Activated T-helper 1 cell treated with anti-CD3 and anti-CD28 coated beads, Interleukin-2, amount 50 U/mL, for 16 hours (primary cell): Measurements from ENCODE around the gene ADCYAP1R1.

Experiments used
- DNase-seq, 2 donors: peaks; one replicate each; pipeline ENCODE4 v3.0.0-alpha.2; 2020; ENCODE audit warnings: low read depth in 1 of 2, low spot score in 1 of 2

Gene ADCYAP1R1

GRCh38 chr7:31051598-31052486 is at the start of gene ADCYAP1R1:
Gene ADCYAP1R1 (plus strand): TSS chr7:31052308. CDS start chr7:31063265, 10,957 bp downstream.
- DNase-seq, result no peak

GRCh38 chr7:31003097-31003496 is 49.0 kb upstream of the ADCYAP1R1 start:
- no peak for DNase-seq

GRCh38 chr7:31003721-31004120 is 48.4 kb upstream of the ADCYAP1R1 start:
- no peak for DNase-seq

GRCh38 chr7:31004393-31004792 is 47.7 kb upstream of the ADCYAP1R1 start:
- no peak for DNase-seq

GRCh38 chr7:31006857-31007256 is 45.3 kb upstream of the ADCYAP1R1 start:
- DNase-seq, result no peak

- DNase-seq, result no peak
Measured at GRCh38 chr7:31007634-31008033, 44.5 kb upstream of the ADCYAP1R1 start.

GRCh38 chr7:31014826-31015225 is 37.3 kb upstream of the ADCYAP1R1 start:
- no peak for DNase-seq

GRCh38 chr7:31017032-31017675 is 35.0 kb upstream of the ADCYAP1R1 start:
- DNase-seq, result no peak

GRCh38 chr7:31017721-31018120 is 34.4 kb upstream of the ADCYAP1R1 start:
- DNase-seq, result no peak

- DNase-seq, result no peak
Measured at GRCh38 chr7:31019509-31019908, 32.6 kb upstream of the ADCYAP1R1 start.

GRCh38 chr7:31020161-31020560 is 31.9 kb upstream of the ADCYAP1R1 start:
- no peak for DNase-seq

GRCh38 chr7:31020652-31021051 is 31.5 kb upstream of the ADCYAP1R1 start:
- DNase-seq, result no peak

- DNase-seq, result no peak
Measured at GRCh38 chr7:31022117-31022516, 30.0 kb upstream of the ADCYAP1R1 start.

GRCh38 chr7:31022726-31023125 is 29.4 kb upstream of the ADCYAP1R1 start:
- DNase-seq, result no peak

GRCh38 chr7:31023877-31024276 is 28.2 kb upstream of the ADCYAP1R1 start:
- DNase-seq, result no peak

- no peak for DNase-seq
Measured at GRCh38 chr7:31027161-31027965, 24.7 kb upstream of the ADCYAP1R1 start.

- DNase-seq, result no peak
Measured at GRCh38 chr7:31028006-31028405, 24.1 kb upstream of the ADCYAP1R1 start.

- no peak for DNase-seq
Measured at GRCh38 chr7:31028417-31028992, 23.6 kb upstream of the ADCYAP1R1 start.

GRCh38 chr7:31029251-31030042 is 22.7 kb upstream of the ADCYAP1R1 start:
- DNase-seq, result no peak

- DNase-seq, result no peak
Measured at GRCh38 chr7:31033674-31034300, 18.3 kb upstream of the ADCYAP1R1 start.
